K562 (cell line): ENCODE results near the gene FAM124B. TPM values are rescaled to one million over a fixed set of nuclear protein-coding genes. Genes with fewer than 3 reads are reported as not detected.

ENCODE experiments used
- ATAC-seq: fragments of 200-7000 bp; cut with Tn5 transposase; 3 replicates; pipeline ENCODE4 v1.9.1; 2020; ENCODE audit warnings: moderate library complexity
- BruUV-seq: library from RNA; stranded (reverse); fragments of 400-500 nt; replicated peaks from 2 replicates; lab custom pipeline; 2021; lab: Mats Ljungman, UMichigan
- CTCF ChIA-PET: fragments of 300-600 bp; formaldehyde crosslinking; extraction: SDS; loops from one replicate; lab custom pipeline; 2021; ENCODE audit warnings: low intra/inter-chr PET ratio; lab: Yijun Ruan, JAX
- POLR2A ChIA-PET: fragments of 300-600, 350-650 bp; sonication (Branson Sonifier 250); formaldehyde crosslinking; extraction: SDS; loops from one replicate; lab custom pipeline; 2021; ENCODE audit warnings: antibody characterized with exemption, inconsistent platforms; lab: Yijun Ruan, JAX
- DNase-seq, 4 experiments: peaks; one replicate each; pipeline versions ENCODE4 v3.0.0 to v3.0.0-alpha.2; 2011 to 2018; ENCODE audit warnings: low spot score in 3 of 4, mixed read lengths in 3 of 4; ENCODE audit errors: extremely low read depth in 1 of 4
- FAIRE-seq: peaks from 2 replicates; lab custom pipeline; 2011; peaks lifted over from hg19 to GRCh38; lab: Jason Lieb, UNC
- H2AFZ ChIP-seq: 2 replicates; pipeline ENCODE4 v1.6.0; 2011; ENCODE audit warnings: low read depth, low read length, control low read depth, inconsistent platforms
- H3K27ac ChIP-seq: fragments of 200-600 bp; 3 replicates; pipeline ENCODE4 v1.8.0; 2011; ENCODE audit warnings: low read depth, mild to moderate bottlenecking, control low read depth, inconsistent platforms, low read length, moderate library complexity, mixed read lengths; ENCODE audit errors: extremely low read depth
- H3K27me3 ChIP-seq, 2 experiments: fragments of 300-600 bp in 1 of 2; 2 replicates in 1 of 2; 3 replicates in 1 of 2; pipeline versions ENCODE4 v1.6.0 to v1.8.0; 2011; ENCODE audit warnings: inconsistent platforms in 2 of 2, low read length in 2 of 2, mild to moderate bottlenecking in 1 of 2, mixed read lengths in 1 of 2, moderate library complexity in 1 of 2; ENCODE audit not compliant: control insufficient read depth in 2 of 2, insufficient read depth in 2 of 2
- H3K36me3 ChIP-seq: fragments of 300-600 bp; 3 replicates; pipeline ENCODE4 v1.8.0; 2011; ENCODE audit warnings: mild to moderate bottlenecking, low read length, inconsistent platforms; ENCODE audit not compliant: control insufficient read depth, insufficient read depth
- H3K4me1 ChIP-seq, 2 experiments: fragments of 200-600 bp in 1 of 2; replicated peaks in 1 of 2; 2 replicates in 1 of 2; 3 replicates in 1 of 2; pipeline versions ENCODE4 v1.5.1 to v1.8.0; 2011; ENCODE audit warnings: inconsistent platforms in 2 of 2, low read length in 2 of 2, mild to moderate bottlenecking in 1 of 2, mixed read lengths in 1 of 2, moderate library complexity in 1 of 2; ENCODE audit not compliant: control insufficient read depth in 2 of 2, insufficient read depth in 2 of 2
- H3K4me2 ChIP-seq: 2 replicates; pipeline ENCODE4 v1.6.1; 2011; ENCODE audit warnings: low read length, control low read depth, inconsistent platforms, mixed read lengths; ENCODE audit not compliant: insufficient read depth
- H3K4me3 ChIP-seq: fragments of 200-600 bp; sonication (generic), shearing (Covaris generic); 2 replicates; pipeline ENCODE4 v1.5.1; 2016; ENCODE audit warnings: control low read depth, inconsistent platforms
- H3K79me2 ChIP-seq: fragments of 200-600 bp; 3 replicates; pipeline ENCODE4 v1.8.0; 2011; ENCODE audit warnings: low read length, inconsistent platforms; ENCODE audit not compliant: control insufficient read depth, insufficient read depth
- H3K9ac ChIP-seq, 2 experiments: 2 replicates each; pipeline versions ENCODE4 v1.6.0 to v1.6.1; 2011; ENCODE audit warnings: low read depth in 2 of 2, low read length in 2 of 2, control low read depth in 1 of 2, inconsistent platforms in 1 of 2, mild to moderate bottlenecking in 1 of 2, mixed read lengths in 1 of 2; ENCODE audit not compliant: insufficient read depth in 1 of 2
- H3K9me1 ChIP-seq: one replicate; pipeline ENCODE4 v1.6.0; 2011; ENCODE audit warnings: inconsistent platforms, mild to moderate bottlenecking, low read length, moderate library complexity; ENCODE audit not compliant: control insufficient read depth, insufficient read depth
- H3K9me3 ChIP-seq: replicated peaks from 2 replicates; pipeline ENCODE4 v1.5.1; 2011; ENCODE audit warnings: low read depth, low read length, inconsistent platforms; ENCODE audit not compliant: control insufficient read depth, insufficient read depth
- H4K20me1 ChIP-seq: replicated peaks from 2 replicates; pipeline ENCODE4 v1.6.1; 2011; ENCODE audit warnings: low read length, inconsistent platforms, mixed read lengths; ENCODE audit not compliant: control insufficient read depth, insufficient read depth
- EP400 ChIP-seq: fragments of 450-650 bp; IDR thresholded peaks from 2 replicates; pipeline ENCODE4 v1.6.1; 2017; ENCODE audit warnings: antibody characterized with exemption, mild to moderate bottlenecking, moderate library complexity
- KDM1A ChIP-seq, 2 experiments: fragments of 450-650 bp; IDR thresholded peaks; 2 replicates each; pipeline ENCODE4 v1.6.1; 2016; ENCODE audit warnings: mild to moderate bottlenecking in 2 of 2
- MGA ChIP-seq: fragments of 450-650 bp; IDR thresholded peaks from 2 replicates; pipeline ENCODE4 v1.6.1; 2016; ENCODE audit warnings: mild to moderate bottlenecking, moderate library complexity
- NCOA4 ChIP-seq: fragments of 450-650 bp; IDR thresholded peaks from 2 replicates; pipeline ENCODE4 v1.6.1; 2018; ENCODE audit warnings: mild to moderate bottlenecking; ENCODE audit not compliant: partially characterized antibody
- PPARD ChIP-seq: fragments of 250-450 bp; sonication (Bioruptor Pico); IDR thresholded peaks from 2 replicates; pipeline ENCODE4 v1.8.0; 2022; ENCODE audit warnings: inconsistent platforms, mild to moderate bottlenecking, moderate library complexity
- SMARCB1 ChIP-seq: IDR thresholded peaks from 2 replicates; pipeline ENCODE4 v1.6.1; 2011; ENCODE audit warnings: improper control_type of control experiment, low read depth; ENCODE audit not compliant: insufficient read length
- SPI1 ChIP-seq: IDR thresholded peaks from 2 replicates; pipeline ENCODE4 v1.6.1; 2011; ENCODE audit warnings: low read depth, low read length, control low read depth, borderline replicate concordance
- ZNF143 ChIP-seq: sonication (generic); formaldehyde crosslinking; IDR thresholded peaks from 2 replicates; pipeline ENCODE4 v1.9.0; 2022; ENCODE audit warnings: mild to moderate bottlenecking, missing genetic modification reagents
- ZNF174 ChIP-seq: fragments of 250-450 bp; sonication (Bioruptor Pico); IDR thresholded peaks from 2 replicates; pipeline ENCODE4 v1.4.0; 2020; ENCODE audit warnings: mild to moderate bottlenecking
- ZNF696 ChIP-seq: fragments of 250-450 bp; sonication (Bioruptor Pico); conservative IDR thresholded peaks from 2 replicates; pipeline ENCODE4 v1.4.0; 2020; ENCODE audit warnings: mild to moderate bottlenecking, moderate library complexity
- ZNF77 ChIP-seq: fragments of 250-450 bp; sonication (Bioruptor Pico); IDR thresholded peaks from 2 replicates; pipeline ENCODE4 v1.5.0; 2020
- WGBS: fragments of 100-300 bp; shearing (Covaris generic); methylation state at CpG from one replicate; pipeline ENCODE4 v1.1.6; 2016; ENCODE audit warnings: low coverage, mixed read lengths; ENCODE audit not compliant: insufficient coverage; ENCODE audit errors: missing lambda C conversion rate; 5-methylcytosine and 5-hydroxymethylcytosine counted together
- in situ Hi-C: fragments of 300-500 bp; cut with MboI; formaldehyde crosslinking; loops from 4 replicates; pipeline ENCODE4 v1.15.0; 2018; ENCODE audit warnings: inconsistent platforms, mixed read lengths
- intact Hi-C: fragments of 100-400 bp; cut with micrococcal nuclease; formaldehyde crosslinking; loops from 2 replicates; pipeline ENCODE4 v1.14.2; 2022
- polyA plus RNA-seq, 8 experiments: library from polyadenylated mRNA; depleted of rRNA in 4 of 8; stranded (reverse) in 5 of 8; unstranded in 3 of 8; fragments of >200 nt; fragmentation: Nextera tagmentation in 2 of 8; fragmentation: Illumina TruSeq in 1 of 8; extraction: Ambion mirVana in 2 of 8; extraction: Trizol in 1 of 8; gene quantifications; 2 replicates each; pipeline versions ENCODE4 v1.2.1 to v1.2.3, GENCODE V29; 2011 to 2014; ENCODE audit warnings: inconsistent platforms in 1 of 8, missing spikeins in 1 of 8
- total RNA-seq, 7 experiments: library from RNA; depleted of rRNA in 6 of 7; stranded (reverse); fragments of >200 nt in 6 of 7; fragmentation: Illumina TruSeq in 2 of 7; extraction: Trizol in 2 of 7; gene quantifications; 2 replicates each; pipeline versions ENCODE4 v1.2.1 to v1.2.3, GENCODE V29; 2011 to 2021; ENCODE audit warnings: low replicate concordance in 1 of 7
- TF ChIP-seq, protein P1 (sequence below): fragments of 250-450 bp; sonication (Bioruptor Pico); IDR thresholded peaks from 2 replicates; pipeline ENCODE4 v1.4.0; 2020; ENCODE audit warnings: mild to moderate bottlenecking, moderate library complexity

The FAM124B gene
- total and polyA plus RNA-seq, 9 of the 15 experiments (the other 6 are each of a cell fraction or from before 2014, with no cell fraction given) = 6.2 to 21.4 (median 9.3) TPM

- H3K4me2 ChIP-seq = no peak overlapping the region
- H3K4me1 ChIP-seq = no peaks in the 10 kb centered on the region; a peak in 1 of 5 replicates
- FAIRE-seq = no peak
- WGBS = 30% methylated on average over 5 of the region's 5 CpGs
- no peaks in the 10 kb centered on the region for H3K9me1 ChIP-seq
- H3K36me3 ChIP-seq = no peaks in the 10 kb centered on the region
- H4K20me1 ChIP-seq = no peaks in the 10 kb centered on the region
- H3K4me3 ChIP-seq = no peak overlapping the region
- in situ Hi-C loops = no loop called here
- ChIA-PET CTCF (no interaction called here), POLR2A (no interaction called here)
- DNase-seq = no peak
- H3K27ac ChIP-seq = no peak overlapping the region
- intact Hi-C loops = no loop called here
- H3K79me2 ChIP-seq = no peaks in the 10 kb centered on the region
- H3K27me3 ChIP-seq = no peaks in the 10 kb centered on the region
- ATAC-seq = no peak
- BruUV-seq = no TSS peak
- no peaks in the 10 kb centered on the region for H3K9me3 ChIP-seq
- H3K9ac ChIP-seq = no peak overlapping the region
- no peak overlapping the region for H2AFZ ChIP-seq
- TF ChIP-seq ZNF174 (CRISPR knock-in tag) (no peak), EP400 (no peak), MGA (no peak), ZNF77 (CRISPR knock-in tag) (no peak), PPARD (CRISPR knock-in tag) (no peak), ZNF143 (CRISPR knock-in tag) (no peak), SPI1 (no peak), NCOA4 (no peak), ZNF696 (CRISPR knock-in tag) (no peak), KDM1A (IDR thresholded peaks at IDR 0.05) (no peak), SMARCB1 (no peak)
- TF ChIP-seq, protein P1, sequence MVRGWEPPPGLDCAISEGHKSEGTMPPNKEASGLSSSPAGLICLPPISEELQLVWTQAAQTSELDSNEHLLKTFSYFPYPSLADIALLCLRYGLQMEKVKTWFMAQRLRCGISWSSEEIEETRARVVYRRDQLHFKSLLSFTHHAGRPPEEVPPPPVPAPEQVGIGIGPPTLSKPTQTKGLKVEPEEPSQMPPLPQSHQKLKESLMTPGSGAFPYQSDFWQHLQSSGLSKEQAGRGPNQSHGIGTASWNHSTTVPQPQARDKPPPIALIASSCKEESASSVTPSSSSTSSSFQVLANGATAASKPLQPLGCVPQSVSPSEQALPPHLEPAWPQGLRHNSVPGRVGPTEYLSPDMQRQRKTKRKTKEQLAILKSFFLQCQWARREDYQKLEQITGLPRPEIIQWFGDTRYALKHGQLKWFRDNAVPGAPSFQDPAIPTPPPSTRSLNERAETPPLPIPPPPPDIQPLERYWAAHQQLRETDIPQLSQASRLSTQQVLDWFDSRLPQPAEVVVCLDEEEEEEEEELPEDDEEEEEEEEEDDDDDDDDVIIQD (CRISPR knock-in tag) = no peak
Observed at GRCh38 chr2:224440988-224441387, 39.1 kb upstream of the FAM124B start.
